Right atrium auricular region (tissue), 2 donors: Measurements from ENCODE around the gene ITSN2. TPM values are rescaled to one million over a fixed set of nuclear protein-coding genes. Genes with fewer than 3 reads are reported as not detected.

Source experiments
- DNase-seq: peaks from one replicate; pipeline ENCODE4 v3.0.0-alpha.2; 2019; ENCODE audit warnings: low spot score
- H3K27ac ChIP-seq, 2 donors: fragments of 200-600 bp; sonication (generic); 1 replicate in 1 of 2; 2 replicates in 1 of 2; pipeline ENCODE4 v1.5.1; 2016 to 2019
- H3K27me3 ChIP-seq, 2 donors: fragments of 200-600 bp; sonication (generic); one replicate each; pipeline versions ENCODE4 v1.5.1 to v1.6.0; 2017 to 2019
- H3K36me3 ChIP-seq: fragments of 200-600 bp; sonication (generic); one replicate; pipeline ENCODE4 v1.5.1; 2016
- H3K4me1 ChIP-seq, 2 donors: fragments of 200-600 bp; sonication (generic); one replicate each; pipeline versions ENCODE4 v1.5.1 to v1.6.0; 2017 to 2019
- H3K4me3 ChIP-seq, 2 donors: fragments of 200-600 bp; sonication (generic); 1 replicate in 1 of 2; 2 replicates in 1 of 2; pipeline ENCODE4 v1.5.1; 2017 to 2019; ENCODE audit warnings: mild to moderate bottlenecking in 1 of 2, moderate library complexity in 1 of 2
- H3K9me3 ChIP-seq, 2 donors: fragments of 200-600 bp; sonication (generic); one replicate each; pipeline ENCODE4 v1.5.1; 2019
- total RNA-seq, 2 donors: library from RNA; depleted of rRNA; stranded (reverse); fragments of >200 nt; gene quantifications; one replicate each; pipeline ENCODE4 v1.1.0, GENCODE V29; 2016
- TF ChIP-seq, protein P1 (sequence below), 2 donors: fragments of 200-600 bp; sonication (generic); IDR thresholded peaks; one replicate each; pipeline ENCODE4 v1.5.1; 2019; ENCODE audit warnings: antibody characterized with exemption in 2 of 2

ITSN2 gene
- total RNA-seq, 2 donors from 2014 or later, result 40.1 to 40.4 TPM

DNA sequence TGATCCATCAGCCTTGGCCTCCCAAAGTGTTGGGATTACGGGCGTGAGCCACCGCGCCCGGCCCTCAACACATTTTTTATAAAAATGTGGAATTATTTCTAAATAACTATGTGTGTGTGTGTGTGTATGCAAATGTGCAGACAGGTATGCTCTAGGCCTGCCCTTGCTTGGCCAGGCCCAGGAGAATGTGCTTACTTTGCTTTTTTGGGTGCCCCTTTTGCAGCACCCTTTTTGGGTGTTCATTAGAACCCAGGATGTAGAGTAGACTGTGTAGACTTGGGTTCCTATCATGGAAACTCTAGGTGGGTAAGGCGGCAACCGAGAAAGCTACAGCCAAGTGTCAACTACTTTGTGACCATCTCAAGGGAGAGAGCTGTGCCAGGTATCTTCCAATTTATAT lies 11.7 kb upstream of the ITSN2 start:
- no peaks in the 10 kb centered on the region for H3K9me3 ChIP-seq
- no peak for DNase-seq
- TF ChIP-seq, protein P1, sequence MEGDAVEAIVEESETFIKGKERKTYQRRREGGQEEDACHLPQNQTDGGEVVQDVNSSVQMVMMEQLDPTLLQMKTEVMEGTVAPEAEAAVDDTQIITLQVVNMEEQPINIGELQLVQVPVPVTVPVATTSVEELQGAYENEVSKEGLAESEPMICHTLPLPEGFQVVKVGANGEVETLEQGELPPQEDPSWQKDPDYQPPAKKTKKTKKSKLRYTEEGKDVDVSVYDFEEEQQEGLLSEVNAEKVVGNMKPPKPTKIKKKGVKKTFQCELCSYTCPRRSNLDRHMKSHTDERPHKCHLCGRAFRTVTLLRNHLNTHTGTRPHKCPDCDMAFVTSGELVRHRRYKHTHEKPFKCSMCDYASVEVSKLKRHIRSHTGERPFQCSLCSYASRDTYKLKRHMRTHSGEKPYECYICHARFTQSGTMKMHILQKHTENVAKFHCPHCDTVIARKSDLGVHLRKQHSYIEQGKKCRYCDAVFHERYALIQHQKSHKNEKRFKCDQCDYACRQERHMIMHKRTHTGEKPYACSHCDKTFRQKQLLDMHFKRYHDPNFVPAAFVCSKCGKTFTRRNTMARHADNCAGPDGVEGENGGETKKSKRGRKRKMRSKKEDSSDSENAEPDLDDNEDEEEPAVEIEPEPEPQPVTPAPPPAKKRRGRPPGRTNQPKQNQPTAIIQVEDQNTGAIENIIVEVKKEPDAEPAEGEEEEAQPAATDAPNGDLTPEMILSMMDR (IDR thresholded peaks at IDR 0.05), result no peak
- H3K36me3 ChIP-seq, result no peaks in the 10 kb centered on the region
- no peak overlapping the region for H3K4me3 ChIP-seq
- no peaks in the 10 kb centered on the region for H3K4me1 ChIP-seq
- H3K27ac ChIP-seq, result no peak overlapping the region
- no peaks in the 10 kb centered on the region for H3K27me3 ChIP-seq

DNA sequence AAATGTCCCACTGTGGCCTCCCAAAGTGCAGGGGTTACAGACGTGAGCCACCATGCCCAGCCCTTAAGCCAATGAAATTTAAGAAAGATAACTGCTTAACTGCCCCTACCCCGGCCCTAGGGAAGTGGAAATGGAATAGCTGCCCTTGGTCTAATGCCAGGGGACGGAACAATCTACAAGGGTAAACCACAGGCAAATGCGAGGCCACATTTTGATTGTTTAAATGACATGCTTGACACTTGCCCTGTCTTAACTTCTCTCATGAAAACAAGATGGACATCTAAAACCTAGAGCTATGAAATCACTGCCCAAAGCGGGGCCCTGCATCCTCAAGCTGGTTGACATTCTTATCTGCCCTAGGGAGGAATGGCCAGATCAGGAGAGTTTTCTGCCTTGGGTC lies 5.5 kb upstream of the ITSN2 start:
- H3K27ac ChIP-seq, result peak overlapping the region; percentile 24 to 55
- peaks cover 0 to 20% of the 10 kb centered on the region in 2 donors for H3K4me1 ChIP-seq
- H3K9me3 ChIP-seq, result no peaks in the 10 kb centered on the region
- no peaks in the 10 kb centered on the region for H3K36me3 ChIP-seq
- H3K27me3 ChIP-seq, result no peaks in the 10 kb centered on the region
- no peak overlapping the region for H3K4me3 ChIP-seq
- TF ChIP-seq, protein P1 (IDR thresholded peaks at IDR 0.05), result no peak
- DNase-seq, result no peak

DNA sequence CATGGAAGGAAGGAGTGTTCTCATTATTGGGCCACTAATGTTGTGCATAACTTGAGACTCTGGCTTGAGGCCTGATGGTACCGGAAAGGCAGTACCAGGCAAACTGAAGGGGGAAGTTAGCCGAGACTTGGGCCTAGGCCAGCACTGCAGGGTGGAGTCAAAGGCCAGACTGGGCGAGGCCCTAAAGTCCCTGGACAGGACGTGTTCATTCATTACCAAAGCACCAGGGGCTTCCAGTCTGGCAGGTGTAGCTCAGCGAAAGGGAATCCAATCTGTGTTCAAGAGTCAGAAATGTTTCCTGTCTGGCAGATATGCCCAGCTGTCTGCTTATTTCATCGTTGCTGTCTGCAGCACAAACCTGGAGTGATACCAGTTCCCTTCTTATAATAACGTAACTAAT lies 4.7 kb upstream of the ITSN2 start:
- peak; percentile 93 for DNase-seq
- Histone ChIP-seq H3K9me3 (no peaks in the 10 kb centered on the region), H3K27me3 (no peaks in the 10 kb centered on the region), H3K4me1 (peaks cover 0 to 20% of the 10 kb centered on the region in 2 donors), H3K36me3 (no peaks in the 10 kb centered on the region), H3K27ac (peak overlapping the region; percentile 24 to 55), H3K4me3 (no peak overlapping the region)
- TF ChIP-seq, protein P1 (IDR thresholded peaks at IDR 0.05), result no peak

DNA sequence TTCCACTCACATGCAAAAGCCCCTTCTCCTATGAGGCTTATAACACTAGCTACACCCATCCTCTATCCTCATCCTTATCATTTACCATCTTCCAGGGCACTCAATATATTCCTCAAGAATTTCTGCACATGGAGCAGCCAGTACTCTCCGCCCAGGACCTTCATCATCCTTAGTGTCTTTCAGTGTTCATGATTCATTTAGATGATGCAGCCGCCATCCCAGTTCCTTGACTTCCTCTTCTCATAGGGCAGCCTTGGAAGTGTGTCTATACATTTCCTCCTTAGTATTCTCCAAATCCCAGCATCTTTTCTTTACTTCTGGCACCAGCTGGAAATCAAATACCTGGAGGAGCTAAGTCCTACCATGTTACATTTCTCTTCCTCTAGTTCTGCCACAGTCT lies 3.0 kb upstream of the ITSN2 start:
- Histone ChIP-seq H3K4me1 (peaks cover 0 to 26% of the 10 kb centered on the region in 2 donors), H3K27ac (no peak overlapping the region), H3K27me3 (no peaks in the 10 kb centered on the region), H3K9me3 (no peaks in the 10 kb centered on the region), H3K4me3 (no peak overlapping the region), H3K36me3 (no peaks in the 10 kb centered on the region)
- DNase-seq, result no peak
- TF ChIP-seq, protein P1 (IDR thresholded peaks at IDR 0.05), result no peak

DNA sequence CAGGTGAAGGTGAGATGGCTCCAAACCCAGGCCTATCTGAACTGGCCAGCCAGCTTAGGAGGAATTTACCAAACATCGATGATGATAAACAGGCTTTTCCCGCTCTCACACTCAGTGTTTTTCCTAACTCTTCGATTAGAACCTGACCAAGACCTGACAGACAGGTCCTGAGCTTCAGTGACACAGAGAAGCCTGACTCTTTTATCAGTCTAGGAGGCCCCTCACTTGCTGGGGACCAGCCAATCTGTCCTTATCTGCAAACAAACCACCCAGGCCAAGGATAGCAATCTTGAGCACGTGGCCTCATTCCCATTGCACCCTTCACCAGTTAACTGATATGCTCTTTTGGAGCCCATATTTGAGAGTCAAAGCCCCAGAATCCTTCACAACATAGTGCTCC lies 1.9 kb upstream of the ITSN2 start:
- Histone ChIP-seq H3K36me3 (no peaks in the 10 kb centered on the region), H3K9me3 (no peaks in the 10 kb centered on the region), H3K4me1 (peaks cover 0 to 26% of the 10 kb centered on the region in 2 donors), H3K27ac (no peak overlapping the region), H3K4me3 (no peak overlapping the region), H3K27me3 (no peaks in the 10 kb centered on the region)
- TF ChIP-seq, protein P1 (IDR thresholded peaks at IDR 0.05), result no peak
- DNase-seq, result no peak

DNA sequence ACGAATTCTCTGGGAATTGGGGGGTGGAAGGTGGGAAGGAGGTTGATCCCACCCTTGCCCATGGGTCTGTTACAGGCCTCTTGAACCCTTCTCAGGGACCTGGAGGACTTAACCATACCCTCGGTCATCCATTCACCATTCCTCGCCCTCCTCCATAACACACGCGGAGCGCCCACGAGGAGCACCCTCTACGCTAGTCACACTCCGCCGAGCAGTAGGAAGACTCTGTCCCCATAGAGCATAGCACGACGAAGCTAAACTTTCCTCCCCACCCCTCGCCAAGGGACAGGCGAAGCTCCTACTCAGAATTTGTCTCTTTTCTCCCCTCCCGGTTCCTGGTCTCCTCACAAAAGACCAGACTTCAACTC lies 611 bp upstream of the ITSN2 start:
- Histone ChIP-seq H3K4me3 (peak overlapping the region; percentile 90 to 96), H3K27ac (peak overlapping the region; percentile 97 to 98), H3K36me3 (no peaks in the 10 kb centered on the region), H3K4me1 (peaks cover 0 to 23% of the 10 kb centered on the region in 2 donors), H3K9me3 (no peaks in the 10 kb centered on the region), H3K27me3 (no peaks in the 10 kb centered on the region)
- no peak for DNase-seq
- TF ChIP-seq, protein P1 (IDR thresholded peaks at IDR 0.05), result no peak
